NCI-H1694 treated with DMSO at 0.1 percent for 48 hours (cell line): ENCODE measurements around the gene GNG4.

Source experiments
- DNase-seq: peaks from one replicate; lab custom pipeline; 2025; lab: John Stamatoyannopoulos, UW

The GNG4 gene

DNA sequence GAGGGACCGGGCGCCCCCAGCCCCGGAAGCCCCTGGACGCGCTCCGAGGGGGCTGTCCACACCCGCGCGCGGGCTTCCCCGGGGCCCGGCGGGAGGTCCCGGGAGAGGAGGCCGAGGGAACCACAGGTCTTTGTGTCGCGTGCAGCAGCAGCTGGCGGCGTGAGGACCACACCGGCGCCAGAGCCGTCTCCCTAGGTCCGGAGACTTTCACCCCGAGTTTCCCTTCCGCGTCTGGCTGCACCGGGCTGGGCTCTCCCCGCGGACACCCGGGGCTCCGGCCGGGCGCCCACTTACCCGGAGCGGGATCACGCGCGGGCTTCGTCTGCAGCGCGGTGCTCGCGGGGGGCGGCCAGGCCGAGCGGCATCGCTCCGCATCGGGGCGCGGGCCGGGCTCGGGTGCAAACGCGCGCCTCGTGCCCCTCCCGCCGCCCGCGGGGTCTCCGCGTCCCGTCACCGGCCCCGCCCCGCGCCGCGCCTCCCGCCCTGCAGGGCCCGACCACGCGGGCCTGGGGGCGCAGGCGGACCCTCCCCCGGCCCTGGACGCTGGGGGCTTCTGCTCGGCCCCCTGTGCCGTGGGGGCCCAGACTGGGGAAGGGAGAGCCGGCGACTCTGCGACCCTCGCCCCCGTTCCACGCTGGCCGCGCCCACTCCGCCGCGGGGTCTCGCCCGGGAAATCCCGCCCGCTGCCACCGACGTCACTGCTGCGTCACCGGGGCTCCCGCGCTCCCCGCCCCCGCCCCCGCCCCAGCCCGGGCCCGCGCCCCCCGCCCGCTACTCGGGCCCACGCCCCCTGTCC, at the start of gene GNG4:
Gene GNG4, minus strand, starts transcription at position 417 of the 796 bp plus-strand sequence. CDS start 65,946 bp downstream, outside the sequence.
- peak; percentile 58 for DNase-seq

DNA sequence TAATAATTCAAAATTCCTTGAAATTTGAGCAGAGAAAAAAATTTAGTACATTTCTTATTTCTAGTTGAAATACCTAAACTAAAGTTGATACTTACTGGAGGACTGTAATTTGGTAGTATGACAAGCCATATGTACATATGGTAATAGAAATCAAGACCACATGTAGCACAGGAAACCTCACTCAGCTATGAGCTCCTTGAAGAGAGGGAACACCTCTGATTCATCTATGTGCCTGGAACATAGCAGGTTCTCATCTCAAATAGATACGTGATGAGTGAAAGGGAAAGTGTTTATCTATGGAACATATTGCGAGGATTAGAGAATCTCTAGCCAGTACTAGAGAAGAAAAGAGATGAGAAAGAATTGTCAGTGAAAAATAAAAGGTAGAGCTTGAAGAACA, 47.9 kb upstream of the GNG4 start:
- DNase-seq, result no peak

DNA sequence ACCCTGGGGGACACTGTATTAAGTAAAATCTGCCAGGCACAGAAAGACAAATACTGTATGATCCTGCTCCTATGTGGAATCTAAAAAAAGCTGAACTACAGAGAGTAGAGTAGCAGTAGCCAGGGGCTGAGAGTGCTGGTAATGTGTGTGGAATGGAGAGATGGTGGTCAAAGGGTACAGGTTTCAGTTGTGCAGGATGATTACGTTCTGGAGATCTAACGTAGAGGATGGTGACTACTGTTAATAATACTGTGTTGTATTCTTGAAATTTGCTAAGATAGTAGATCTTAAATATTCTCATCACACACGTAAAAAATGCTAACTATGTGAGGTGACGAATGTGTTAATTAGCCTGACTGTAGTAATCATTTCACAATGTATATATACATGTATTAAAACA, 39.8 kb upstream of the GNG4 start:
- DNase-seq, result no peak

DNA sequence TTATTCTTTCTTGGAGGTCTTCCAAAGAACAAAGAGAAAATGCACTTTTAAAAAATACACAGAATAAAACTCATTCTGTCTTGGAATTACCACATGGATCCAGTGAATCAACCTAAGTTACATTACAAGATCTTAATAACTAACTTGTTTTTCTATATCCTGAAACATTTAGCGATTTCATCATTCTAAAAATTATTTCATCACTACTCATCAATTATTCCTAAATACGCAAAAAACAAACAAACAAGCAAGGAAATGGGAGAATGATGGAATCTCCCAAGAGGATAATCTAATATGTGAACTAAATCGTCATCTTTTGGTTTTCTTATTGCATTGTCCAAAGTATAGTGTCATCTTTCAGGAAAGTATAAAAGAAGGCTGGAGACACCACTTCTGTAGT, 38.5 kb upstream of the GNG4 start:
- DNase-seq, result no peak

DNA sequence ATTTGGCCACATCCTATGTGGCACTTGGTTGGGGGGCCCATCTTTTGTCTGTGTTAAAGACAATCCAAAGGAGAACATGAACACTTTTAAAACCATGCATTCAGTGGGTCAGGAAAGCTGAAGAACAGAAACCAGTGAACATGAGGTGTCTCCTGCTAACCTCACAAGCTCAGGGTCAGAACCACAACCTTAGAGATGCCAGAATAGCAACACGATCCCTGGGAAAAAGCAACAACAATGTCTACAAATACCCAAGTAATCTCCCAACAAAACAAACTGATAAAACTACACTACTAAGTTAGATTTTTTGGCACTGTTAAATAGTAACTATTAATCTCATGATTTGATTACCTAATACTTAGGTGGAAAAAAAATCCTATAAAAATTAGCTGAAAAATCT, 34.1 kb upstream of the GNG4 start:
- no peak for DNase-seq

DNA sequence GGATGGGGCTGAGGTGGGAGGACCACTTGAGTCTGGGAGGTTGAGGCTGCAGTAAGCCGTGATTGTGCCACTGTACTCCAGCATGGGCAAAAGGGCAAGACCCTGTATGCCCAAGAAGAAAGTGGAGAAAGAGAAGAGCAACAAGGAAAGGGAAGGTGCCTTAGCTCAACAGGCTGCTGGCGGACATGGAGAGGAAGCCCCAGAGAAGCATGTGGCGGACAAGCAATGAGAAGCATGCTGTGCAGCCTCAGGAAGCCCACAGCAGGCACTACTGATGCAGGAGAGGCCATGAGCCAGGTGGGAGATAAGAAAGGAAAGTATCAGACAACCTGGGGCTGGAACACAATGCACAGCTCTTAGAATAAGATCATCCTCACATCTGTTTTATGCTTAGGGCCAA, 32.6 kb upstream of the GNG4 start:
- no peak for DNase-seq

DNA sequence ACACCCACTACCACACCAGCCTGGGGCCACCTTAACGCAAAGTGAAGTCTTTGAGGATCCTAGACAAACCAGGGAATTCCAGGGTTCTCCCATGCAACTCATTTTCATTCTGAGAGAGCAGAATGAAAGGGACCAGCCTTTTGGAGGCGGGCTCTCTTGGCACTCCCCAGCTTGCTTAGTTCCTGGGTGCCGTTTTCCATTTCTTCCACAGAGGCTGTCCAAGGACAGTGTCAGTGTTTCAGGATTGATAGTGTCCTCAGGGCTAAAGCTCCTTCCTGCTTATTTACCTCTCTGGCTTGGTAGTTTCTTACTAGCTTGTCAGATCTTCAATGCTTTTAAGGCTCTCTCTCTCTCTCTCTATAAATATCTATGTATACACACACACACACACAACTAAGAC, 30.1 kb upstream of the GNG4 start:
- no peak for DNase-seq

DNA sequence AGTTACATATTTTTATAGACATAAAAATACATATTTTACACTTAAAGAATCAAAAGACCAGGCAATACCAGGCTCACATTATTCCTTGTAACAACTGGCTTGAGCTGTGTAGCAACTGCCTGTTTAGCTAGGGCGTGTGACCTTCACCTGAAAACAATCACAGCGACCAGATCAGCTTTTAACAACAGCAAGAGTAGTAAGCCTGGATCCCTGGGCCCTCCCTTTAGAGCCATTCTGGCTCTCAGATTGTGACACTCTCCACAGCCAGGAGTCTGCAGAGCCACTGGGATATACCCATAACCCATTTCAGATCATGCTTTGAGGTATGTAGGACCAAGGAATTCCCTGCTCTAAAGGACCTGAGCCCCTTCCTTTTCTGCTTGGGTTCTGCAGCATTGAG, 29.4 kb upstream of the GNG4 start:
- DNase-seq, result no peak

DNA sequence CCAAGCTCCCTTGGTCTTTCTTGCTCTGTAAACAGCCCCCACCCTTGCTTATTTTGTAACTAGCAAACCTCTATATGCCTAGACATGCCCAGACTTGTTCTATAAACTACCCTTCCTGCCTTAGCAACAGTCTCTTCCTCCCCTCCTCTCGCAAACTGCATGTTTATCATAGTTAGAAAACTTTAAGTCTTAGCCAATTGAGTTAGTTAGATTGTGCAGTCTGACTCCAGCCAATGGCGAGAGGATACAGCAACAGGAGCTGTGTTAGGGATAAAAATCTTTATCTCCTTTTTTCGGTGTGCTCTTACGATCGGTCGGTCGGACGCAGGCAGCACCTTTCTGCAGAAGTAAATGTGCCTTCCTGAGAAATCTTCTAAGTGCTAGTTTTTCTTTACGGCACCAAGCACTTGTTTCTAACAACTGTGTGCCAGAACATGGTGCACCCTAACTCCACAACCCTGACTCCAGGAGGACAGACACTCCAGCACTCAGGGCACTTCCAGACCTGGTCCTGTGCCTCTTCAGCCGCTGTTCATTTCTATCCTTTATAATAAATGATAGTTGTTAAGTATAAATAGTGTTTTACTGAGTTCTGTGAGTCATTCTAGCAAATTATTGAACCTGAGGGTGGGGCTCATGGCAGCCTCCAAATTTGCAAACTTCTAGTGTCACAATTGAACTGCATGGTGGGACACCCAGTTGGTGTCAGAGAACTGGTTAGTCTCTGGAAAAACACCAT, 25.7 kb upstream of the GNG4 start:
- no peak for DNase-seq

DNA sequence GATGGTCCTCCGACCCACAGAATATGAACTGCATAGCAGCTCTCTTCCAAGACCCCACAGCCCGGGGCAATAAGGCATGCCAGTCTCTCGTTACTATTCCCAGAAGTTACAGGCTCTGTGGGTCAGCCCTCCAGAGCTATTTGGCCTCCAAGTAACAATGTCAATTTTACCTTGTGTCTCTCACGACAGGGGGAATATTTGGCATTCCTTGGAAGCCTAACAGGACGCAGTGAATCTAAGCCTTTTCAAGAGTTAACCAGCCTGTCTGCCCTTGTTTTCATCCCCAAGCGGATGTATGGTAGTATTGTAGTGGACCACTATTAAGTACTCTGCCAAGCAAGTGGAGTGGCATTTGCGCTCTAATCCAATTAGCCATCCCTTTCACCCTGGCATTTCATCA, 24.4 kb upstream of the GNG4 start:
- no peak for DNase-seq

DNA sequence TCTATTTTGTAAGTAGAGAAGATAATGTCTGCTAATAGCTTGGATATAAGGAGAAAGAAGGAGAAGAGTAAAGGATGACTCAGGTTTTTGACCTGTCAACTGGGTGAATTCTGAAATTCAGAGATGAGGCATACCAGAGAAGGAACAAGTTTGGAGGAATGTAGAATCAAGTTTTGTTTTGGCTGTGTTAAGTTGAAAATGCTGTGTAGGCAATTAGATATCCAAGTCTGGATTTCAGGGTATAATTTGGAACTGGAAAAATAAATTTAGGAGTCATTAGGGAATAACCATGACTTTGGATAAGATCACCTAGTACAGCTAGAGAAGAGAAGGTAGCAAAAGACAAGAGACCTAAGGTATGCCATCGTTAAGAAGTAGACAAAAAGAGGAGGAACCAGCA, 22.4 kb upstream of the GNG4 start:
- no peak for DNase-seq

DNA sequence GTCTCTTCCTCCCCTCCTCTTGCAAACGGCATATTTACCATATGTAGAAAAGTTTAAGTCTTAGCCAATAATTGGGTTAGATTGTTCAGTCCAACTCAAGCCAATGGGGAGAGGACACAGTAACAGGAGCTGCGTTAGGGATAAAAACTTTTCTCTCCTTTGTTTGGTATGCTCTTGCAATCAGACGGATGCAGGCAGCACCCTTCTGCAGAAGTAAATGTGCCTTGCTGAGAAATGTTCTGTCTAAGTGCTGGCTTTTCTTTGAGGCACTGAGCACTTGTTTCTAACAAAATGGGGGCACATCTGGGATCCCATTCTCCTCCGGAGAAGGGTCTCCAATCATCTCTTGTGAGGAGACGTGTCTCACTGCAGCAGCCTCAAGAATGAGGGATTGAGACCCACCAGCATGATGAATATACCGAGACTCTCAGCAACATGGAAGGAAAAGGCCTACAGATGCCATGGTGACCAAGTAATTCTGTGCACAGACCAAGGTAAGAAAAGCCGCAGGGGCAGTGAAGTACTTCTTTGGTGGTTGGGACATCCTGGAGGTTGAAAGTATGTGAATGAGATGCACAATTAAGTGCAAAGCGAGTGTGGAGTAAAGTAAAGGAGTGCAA, 20.7 kb upstream of the GNG4 start:
- DNase-seq, result no peak

DNA sequence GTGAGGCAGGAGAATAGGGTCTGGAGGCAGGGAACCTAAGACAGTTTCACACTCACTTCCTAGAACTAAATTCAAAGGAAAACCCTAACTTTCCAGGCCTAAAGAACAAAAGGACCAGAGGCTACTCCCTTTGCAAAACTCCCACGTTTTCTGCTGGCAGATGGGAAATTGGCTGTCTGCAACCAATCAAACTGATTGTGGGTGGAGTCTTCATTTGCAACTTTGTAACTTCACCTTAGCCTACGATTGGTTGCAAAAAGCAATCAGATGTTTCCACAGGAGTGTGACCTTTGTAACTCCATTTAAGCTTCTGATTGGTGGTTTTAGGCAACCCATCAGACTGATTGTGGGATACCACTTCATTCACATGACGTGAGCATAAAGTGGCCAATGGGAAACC, 19.7 kb upstream of the GNG4 start:
- no peak for DNase-seq

DNA sequence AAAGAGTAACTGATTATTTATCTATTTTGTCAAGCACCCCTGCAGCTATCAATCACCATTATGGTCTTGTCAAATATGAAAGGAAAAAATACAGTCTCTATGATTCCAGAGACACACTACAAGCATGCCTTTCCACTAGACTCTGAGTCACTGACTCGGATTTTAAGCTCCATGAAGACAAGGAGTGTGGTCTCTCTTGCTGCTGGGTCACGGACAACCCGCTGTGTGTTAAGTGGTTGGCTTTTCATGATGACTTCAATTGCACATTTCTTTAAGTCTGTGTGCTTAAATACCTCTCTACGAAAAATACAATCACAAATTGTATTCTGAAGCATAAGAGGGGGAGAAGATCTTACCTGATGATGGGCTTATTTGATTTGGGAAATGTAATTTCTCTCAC, 14.0 kb upstream of the GNG4 start:
- DNase-seq, result no peak

DNA sequence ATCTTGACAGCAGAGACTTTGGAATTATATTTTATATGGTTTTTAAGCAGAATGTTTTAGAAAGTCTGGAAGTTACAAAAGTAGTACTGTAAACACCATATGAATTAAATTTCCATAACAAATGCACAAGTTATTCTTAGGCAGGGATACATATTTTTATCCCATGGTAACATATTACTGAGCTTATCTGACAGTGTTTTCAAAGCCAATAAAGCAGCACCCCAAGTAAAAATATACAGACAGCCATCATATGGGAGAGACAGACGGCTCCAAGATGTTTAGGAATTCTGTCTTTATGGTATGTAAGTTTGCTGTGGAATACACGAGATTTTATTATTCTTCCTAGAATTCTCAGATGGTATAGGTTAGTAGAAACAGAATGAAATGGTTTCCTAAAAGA, 12.0 kb upstream of the GNG4 start:
- DNase-seq, result no peak

DNA sequence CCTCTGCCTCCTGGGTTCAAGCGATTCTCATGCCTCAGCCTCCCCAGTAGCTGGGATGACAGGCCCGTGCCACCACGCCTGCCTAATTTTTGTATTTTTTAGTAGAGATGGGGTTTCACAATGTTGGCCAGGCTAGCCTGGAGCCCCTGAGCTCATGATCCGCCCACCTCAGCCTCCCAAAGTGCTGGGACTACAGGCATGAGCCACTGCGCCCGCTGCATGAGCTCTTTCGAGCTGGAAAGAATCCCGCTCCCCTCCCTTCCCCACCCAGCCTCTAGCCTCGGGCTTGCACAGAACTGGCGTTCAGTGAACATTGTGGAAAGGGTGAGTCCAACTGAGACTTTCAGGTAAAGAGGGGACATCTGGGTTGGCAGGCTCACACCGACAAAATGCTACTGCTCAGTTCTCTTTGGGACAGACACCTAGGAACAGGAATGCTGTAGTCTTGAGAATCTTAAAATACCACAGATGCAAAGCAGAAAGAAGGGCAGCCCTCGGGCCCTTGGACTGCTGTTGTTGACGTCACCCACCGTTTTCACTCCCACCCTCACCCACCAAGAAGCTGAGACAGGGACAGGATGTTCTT, 9.7 kb upstream of the GNG4 start:
- no peak for DNase-seq

DNA sequence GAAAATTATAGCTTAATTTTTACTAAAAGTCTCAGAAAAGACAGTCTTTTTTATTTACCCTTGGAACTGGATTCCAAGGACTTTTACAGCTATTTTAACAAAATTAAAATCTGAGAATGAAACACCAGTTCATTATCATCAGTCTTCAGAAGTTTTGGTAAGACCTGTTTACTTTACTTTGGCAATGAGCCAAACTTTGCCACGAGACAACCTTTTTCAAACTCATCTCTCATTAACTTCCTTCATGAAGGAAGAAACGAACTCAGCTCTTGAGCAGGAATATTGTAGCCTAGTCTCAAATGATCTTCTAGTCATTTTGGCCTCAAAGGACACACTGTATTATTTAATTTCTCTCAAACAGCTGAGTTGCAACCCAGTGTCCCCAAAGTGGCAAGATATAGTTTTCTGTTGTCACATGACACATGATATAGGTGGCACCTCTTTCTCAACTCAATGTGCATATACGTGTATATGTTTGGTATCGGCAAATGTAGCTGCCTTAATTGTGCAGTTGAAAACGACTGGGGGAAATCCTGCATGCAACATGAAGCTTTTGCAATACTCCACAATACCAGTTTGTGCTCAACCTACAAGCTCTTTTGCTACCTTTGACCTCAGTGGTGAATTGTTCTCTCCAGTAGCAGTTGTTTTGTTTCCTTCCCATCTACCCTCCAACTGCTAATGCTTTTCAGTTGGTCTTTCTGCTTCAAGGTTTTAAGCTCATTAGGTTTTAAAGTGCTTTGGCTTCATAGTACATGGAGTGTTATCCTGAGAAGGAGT, 8.4 kb upstream of the GNG4 start:
- DNase-seq, result no peak

DNA sequence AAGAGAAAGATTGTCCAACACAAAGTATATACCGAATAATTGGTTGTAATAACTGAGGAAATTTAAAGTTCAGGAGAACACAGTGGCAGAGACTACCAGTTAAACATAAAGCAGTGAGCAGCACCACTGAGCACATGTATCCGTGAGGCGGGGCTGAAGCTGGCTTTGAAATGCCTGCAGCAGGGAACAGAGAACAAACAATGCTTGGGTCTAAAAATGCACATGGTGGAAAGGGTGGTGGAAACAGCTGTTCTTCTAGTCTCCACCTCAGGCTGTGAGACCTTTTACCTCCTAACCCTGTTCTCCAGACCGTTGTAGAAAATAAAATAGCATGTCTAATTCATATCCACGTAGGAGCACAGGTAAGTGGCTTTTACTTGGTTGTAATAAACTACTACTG, 7.7 kb upstream of the GNG4 start:
- DNase-seq, result no peak

DNA sequence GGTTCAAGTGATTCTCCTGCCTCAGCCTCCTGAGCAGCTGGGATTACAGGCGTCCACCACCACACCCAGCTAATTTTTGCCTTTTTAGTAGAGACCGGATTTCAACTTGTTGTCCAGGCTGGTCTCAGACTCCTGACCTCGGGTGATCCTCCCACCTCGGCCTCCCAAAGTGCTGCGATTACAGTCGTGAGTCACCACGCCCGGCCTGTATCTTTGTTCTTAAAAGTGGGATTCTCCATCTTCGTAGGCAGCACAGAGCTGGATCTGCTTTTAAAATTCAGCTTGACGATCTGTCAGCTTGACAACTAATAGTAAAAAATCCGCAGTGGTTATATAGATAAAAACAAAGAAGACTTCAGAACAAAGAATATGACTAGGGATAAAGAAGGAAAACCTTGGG, 2.8 kb upstream of the GNG4 start:
- no peak for DNase-seq

DNA sequence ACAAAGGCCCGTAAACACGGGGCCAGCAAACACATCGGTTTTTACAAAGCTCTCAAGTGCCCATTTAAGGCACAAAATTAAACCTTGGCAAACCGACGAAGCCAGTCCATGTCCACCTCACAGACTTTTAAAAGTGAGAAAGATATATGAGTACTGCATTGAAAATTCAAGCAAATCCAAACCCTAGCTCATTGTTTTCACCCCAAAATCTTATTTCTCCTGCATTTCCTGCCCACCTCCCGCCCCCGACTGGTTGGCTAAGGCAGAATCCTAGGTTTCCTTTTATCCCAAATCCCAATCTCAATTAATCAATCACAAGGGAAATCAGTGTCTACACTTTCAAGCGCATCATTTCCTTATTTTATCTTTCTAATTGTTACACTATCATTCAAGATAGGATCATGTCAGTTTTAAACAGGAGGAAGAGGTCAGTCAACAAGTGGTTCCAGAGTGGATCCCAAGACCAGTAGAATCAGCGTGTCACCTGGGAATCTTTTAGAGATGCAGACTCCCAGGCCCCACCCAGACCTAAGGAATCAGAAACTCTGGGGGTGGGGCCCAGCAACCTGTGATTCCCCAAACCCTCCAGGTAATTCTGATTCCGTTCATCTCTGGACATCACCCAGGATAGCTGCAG, 1.7 kb upstream of the GNG4 start:
- DNase-seq, result no peak

DNA sequence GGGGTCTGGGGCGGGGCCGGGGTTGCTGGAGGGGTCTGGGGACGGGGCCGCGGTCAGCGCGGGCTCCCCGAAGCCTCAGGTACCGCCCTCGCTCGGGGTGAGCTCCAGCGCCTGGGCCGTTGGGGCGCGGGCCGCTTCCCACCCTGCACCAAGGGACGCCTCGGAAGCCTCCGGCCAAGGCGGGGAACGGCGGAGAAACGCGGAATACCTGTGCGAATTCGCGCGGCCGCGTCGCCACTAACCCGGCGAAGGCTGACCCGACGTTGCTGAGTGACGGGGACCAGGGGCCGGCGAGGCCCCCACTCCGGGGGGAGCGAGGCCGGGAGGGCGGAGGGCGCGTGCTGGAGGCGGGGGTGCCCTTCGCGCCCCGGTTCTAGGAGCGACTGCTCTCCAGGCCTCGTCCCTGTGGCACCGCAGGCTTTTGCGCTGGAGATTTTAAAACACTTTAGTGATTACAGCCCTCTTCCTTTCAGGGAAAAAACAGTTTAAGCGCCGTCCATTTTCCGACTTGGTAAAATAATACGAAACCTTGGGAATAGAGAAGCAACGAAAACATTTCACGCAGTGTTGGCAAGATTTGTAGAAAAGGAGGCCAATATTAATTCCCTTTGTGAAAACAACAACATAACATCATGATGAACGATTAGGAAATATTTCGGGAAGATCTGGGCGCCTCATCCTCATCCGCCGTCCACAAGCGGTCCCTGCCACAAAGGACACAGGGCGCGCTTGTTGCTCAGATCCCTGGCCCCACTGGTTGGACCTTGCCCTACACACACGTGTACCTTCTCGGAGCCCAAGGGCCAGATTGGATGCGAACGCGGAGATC, 971 bp upstream of the GNG4 start:
- no peak for DNase-seq
